Activated CD4-positive, alpha-beta memory T cell treated with anti-CD3 and anti-CD28 coated beads, Interleukin-2, amount 10 ng/mL, durations not matched to agents 7 days and 5 days (primary cell): Measurements from ENCODE around the gene GSDMA. TPM values are rescaled to one million over a fixed set of nuclear protein-coding genes. Genes with fewer than 3 reads are reported as not detected.

Experiments used
- CTCF ChIA-PET: fragments of 350-600 bp; sonication (Branson Sonifier 250); formaldehyde crosslinking; loops from one replicate; lab custom pipeline; 2021; ENCODE audit warnings: antibody characterized with exemption, inconsistent platforms; lab: Charles Lee
- POLR2A ChIA-PET: fragments of 350-600 bp; sonication (Branson Sonifier 250); formaldehyde crosslinking; loops from one replicate; lab custom pipeline; 2021; ENCODE audit warnings: antibody characterized with exemption; lab: Charles Lee
- DNase-seq: peaks from one replicate; pipeline ENCODE4 v3.0.0-alpha.2; 2020
- H3K27ac Mint-ChIP-seq: one replicate; pipeline ENCODE4 v1.8.0; 2021; ENCODE audit warnings: mild to moderate bottlenecking, mixed read lengths
- H3K27me3 Mint-ChIP-seq: one replicate; pipeline ENCODE4 v1.8.0; 2021; ENCODE audit warnings: mixed read lengths
- H3K36me3 Mint-ChIP-seq: one replicate; pipeline ENCODE4 v1.8.0; 2021; ENCODE audit warnings: low read depth, mixed read lengths
- H3K4me1 Mint-ChIP-seq: one replicate; pipeline ENCODE4 v1.8.0; 2021; ENCODE audit warnings: mixed read lengths
- H3K4me3 Mint-ChIP-seq: one replicate; pipeline ENCODE4 v1.8.0; 2021; ENCODE audit warnings: mild to moderate bottlenecking, mixed read lengths
- H3K9me3 Mint-ChIP-seq: one replicate; pipeline ENCODE4 v1.8.0; 2021; ENCODE audit warnings: mixed read lengths
- total RNA-seq, 2 experiments: library from RNA; stranded (reverse); gene quantifications; one replicate each; pipeline ENCODE4 v1.2.3, GENCODE V29; 2021

Gene GSDMA, protein sequence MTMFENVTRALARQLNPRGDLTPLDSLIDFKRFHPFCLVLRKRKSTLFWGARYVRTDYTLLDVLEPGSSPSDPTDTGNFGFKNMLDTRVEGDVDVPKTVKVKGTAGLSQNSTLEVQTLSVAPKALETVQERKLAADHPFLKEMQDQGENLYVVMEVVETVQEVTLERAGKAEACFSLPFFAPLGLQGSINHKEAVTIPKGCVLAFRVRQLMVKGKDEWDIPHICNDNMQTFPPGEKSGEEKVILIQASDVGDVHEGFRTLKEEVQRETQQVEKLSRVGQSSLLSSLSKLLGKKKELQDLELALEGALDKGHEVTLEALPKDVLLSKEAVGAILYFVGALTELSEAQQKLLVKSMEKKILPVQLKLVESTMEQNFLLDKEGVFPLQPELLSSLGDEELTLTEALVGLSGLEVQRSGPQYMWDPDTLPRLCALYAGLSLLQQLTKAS
- total RNA-seq: under 1 TPM; 0.33 to 0.78 TPM

DNA sequence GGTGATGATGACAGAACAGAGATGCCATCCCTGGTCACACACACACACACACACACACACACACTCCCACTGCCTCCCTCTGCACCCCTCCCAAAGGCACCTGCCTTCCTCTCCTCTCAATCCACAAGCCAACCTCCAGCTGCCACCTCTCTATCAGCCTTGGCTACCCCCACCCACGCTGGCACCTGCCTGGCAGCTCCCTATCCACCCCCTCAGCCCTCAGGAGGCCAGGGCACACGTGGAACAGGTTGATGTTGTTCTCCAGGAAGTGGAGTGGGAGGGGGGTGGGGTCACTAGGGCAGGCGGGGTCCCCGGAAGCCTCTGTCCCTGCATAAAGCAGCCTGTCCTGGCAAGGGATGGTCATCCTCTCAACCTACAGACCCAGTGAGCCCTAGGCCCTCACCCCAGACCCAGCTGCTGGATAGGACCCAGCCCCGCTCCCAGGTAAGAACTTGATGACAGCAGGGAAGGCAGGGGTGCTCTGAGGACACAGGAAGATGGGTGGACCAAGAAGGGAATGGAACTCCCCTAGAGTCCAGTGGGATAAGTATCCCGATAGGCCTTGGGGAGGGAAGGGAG lies at the start of gene GSDMA:
GSDMA (plus strand) TSS at position 363 of the 579 bp plus-strand sequence. CDS start 2,684 bp downstream, outside the sequence.
- POLR2A ChIA-PET: interaction anchor here (1.2 to 4.7 kb wide), 2 partner anchors 18 to 415 kb away, joined by 3 to 22 read pairs; partner anchors contain the start of gene PSMD3
- CTCF ChIA-PET: interaction anchor here (1.0 to 8.5 kb wide), 2 partner anchors 18 to 90 kb away, joined by 3 to 72 read pairs; partner anchors contain the start of gene PSMD3
- DNase-seq: no peak
- Mint-ChIP-seq H3K4me3 (no peak within 1 kb of the TSS), H3K9me3 (no peaks in the 10 kb centered on the region), H3K36me3 (no peaks in the 10 kb centered on the region), H3K27ac (peak within 1 kb of the TSS; percentile 8), H3K4me1 (peaks cover 33% of the 10 kb centered on the region), H3K27me3 (peaks cover 7% of the 10 kb centered on the region)

DNA sequence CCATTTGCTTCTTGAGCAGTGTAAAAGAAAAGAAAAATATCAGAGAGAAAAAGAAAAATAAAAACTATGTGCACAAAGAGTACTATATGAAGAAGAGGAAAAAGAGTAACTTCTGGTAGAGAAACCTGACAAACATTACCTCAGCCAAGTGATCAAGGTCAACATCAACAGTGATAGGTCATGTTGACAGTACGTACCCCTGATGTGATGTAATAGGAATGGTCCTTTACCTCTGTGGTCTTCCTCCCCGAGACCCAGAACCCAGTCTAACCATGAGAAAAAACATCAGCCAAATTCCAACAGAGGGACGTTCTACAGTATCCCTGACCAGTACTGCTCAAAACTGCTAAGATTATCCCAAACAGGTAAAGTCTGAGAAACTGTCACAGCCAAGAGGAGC lies 48.8 kb upstream of the GSDMA start:
- Mint-ChIP-seq H3K27ac (no peak overlapping the region), H3K36me3 (peaks cover 69% of the 10 kb centered on the region), H3K4me1 (peaks cover 27% of the 10 kb centered on the region), H3K27me3 (no peaks in the 10 kb centered on the region), H3K9me3 (no peaks in the 10 kb centered on the region), H3K4me3 (no peak overlapping the region)
- ChIA-PET CTCF (no interaction called here), POLR2A (no interaction called here)
- no peak for DNase-seq

DNA sequence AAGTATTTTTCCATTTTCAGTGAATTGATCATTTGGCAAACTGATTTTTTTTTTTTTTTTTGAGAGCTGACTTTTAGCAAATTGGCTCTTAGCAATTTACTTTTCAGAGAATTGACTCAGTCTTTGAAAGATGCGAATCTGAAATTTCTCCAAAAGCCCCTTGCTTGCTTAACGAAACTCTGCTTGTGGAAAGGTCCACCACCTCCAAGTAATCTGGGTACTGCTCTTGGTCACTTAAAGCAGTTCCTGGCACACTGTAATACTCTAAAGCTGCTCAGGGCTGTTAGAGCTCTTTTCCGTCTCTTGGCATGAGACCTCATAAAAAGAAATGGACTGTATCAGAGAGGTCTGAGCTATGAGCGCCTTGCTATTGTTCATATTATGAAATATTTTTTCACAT lies 47.2 kb upstream of the GSDMA start:
- no peaks in the 10 kb centered on the region for H3K9me3 Mint-ChIP-seq
- H3K27me3 Mint-ChIP-seq: no peaks in the 10 kb centered on the region
- DNase-seq: no peak
- POLR2A ChIA-PET: interaction anchor here (0.5 to 1.6 kb wide), 3 partner anchors 11 to 135 kb away, joined by 3 to 9 read pairs (median 4); no protein-coding TSS in a partner anchor
- CTCF ChIA-PET: interaction anchor here (1.0 kb wide), 1 partner anchor 42 kb away, joined by 3 read pairs; no protein-coding TSS in a partner anchor
- no peak overlapping the region for H3K27ac Mint-ChIP-seq
- peaks cover 39% of the 10 kb centered on the region for H3K4me1 Mint-ChIP-seq
- H3K4me3 Mint-ChIP-seq: no peak overlapping the region
- H3K36me3 Mint-ChIP-seq: peaks cover 69% of the 10 kb centered on the region

DNA sequence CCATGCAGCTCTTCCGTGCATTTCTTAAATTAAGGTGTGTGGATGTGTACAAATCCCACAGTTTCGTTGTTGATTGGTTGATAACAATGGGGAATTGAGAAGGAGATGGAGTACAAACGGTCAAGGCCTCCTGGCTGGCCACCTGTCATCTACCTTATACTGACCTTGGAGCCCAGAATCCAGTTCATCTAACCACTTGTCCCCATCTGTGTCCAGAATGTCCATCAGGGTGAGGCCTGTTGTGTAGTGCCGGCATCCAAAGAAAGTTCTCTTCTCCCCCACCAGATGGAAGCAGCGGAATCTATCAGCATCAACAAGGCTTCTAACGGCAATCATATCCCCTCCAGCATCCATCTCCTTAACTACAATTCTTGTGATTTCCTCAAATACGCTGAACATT lies 45.9 kb upstream of the GSDMA start:
- no peaks in the 10 kb centered on the region for H3K27me3 Mint-ChIP-seq
- peaks cover 53% of the 10 kb centered on the region for H3K4me1 Mint-ChIP-seq
- no peak for DNase-seq
- ChIA-PET CTCF (no interaction called here), POLR2A (interaction anchor here (1.6 kb wide), 1 partner anchor 12 kb away, joined by 3 read pairs; no protein-coding TSS in a partner anchor)
- peaks cover 75% of the 10 kb centered on the region for H3K36me3 Mint-ChIP-seq
- H3K9me3 Mint-ChIP-seq: no peaks in the 10 kb centered on the region
- no peak overlapping the region for H3K27ac Mint-ChIP-seq
- H3K4me3 Mint-ChIP-seq: no peak overlapping the region

DNA sequence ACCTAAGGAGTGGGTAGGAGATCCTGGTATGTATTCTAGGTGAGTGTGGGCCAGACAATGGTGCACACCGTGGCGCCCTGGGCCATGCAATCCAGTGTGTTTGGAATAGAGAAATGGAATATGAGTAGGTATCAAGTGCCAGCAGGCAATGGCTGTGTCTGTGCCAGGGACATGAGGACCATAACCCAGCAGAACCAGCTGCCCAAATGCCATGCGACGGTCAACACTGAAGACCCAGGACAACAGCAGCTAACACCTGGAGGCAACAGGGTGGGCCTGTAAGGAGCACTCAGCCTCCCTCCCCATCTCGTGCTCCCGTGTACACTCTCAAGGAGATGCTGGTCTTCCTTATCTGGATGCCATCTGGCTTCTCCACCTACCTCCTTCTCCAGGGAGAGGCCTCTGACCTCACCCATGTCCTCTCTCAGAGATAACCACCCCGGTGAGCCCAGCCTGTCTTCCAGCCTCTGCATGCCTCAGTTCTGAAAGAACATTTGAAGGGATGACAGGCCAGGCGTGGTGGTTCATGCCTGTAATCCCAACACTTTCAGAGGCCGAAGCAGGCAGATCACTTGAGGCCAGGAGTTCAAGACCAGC lies 43.6 kb upstream of the GSDMA start:
- no peaks in the 10 kb centered on the region for H3K9me3 Mint-ChIP-seq
- H3K4me3 Mint-ChIP-seq: no peak overlapping the region
- H3K36me3 Mint-ChIP-seq: peaks cover 79% of the 10 kb centered on the region
- H3K4me1 Mint-ChIP-seq: peaks cover 73% of the 10 kb centered on the region
- ChIA-PET POLR2A (interaction anchor here (1.3 kb wide), 1 partner anchor 7 kb away, joined by 4 read pairs; no protein-coding TSS in a partner anchor), CTCF (interaction anchor here (0.9 to 1.0 kb wide), 2 partner anchors 39 to 300 kb away, joined by 3 read pairs; no protein-coding TSS in a partner anchor)
- H3K27ac Mint-ChIP-seq: peak overlapping the region; percentile 47
- no peaks in the 10 kb centered on the region for H3K27me3 Mint-ChIP-seq
- no peak for DNase-seq

DNA sequence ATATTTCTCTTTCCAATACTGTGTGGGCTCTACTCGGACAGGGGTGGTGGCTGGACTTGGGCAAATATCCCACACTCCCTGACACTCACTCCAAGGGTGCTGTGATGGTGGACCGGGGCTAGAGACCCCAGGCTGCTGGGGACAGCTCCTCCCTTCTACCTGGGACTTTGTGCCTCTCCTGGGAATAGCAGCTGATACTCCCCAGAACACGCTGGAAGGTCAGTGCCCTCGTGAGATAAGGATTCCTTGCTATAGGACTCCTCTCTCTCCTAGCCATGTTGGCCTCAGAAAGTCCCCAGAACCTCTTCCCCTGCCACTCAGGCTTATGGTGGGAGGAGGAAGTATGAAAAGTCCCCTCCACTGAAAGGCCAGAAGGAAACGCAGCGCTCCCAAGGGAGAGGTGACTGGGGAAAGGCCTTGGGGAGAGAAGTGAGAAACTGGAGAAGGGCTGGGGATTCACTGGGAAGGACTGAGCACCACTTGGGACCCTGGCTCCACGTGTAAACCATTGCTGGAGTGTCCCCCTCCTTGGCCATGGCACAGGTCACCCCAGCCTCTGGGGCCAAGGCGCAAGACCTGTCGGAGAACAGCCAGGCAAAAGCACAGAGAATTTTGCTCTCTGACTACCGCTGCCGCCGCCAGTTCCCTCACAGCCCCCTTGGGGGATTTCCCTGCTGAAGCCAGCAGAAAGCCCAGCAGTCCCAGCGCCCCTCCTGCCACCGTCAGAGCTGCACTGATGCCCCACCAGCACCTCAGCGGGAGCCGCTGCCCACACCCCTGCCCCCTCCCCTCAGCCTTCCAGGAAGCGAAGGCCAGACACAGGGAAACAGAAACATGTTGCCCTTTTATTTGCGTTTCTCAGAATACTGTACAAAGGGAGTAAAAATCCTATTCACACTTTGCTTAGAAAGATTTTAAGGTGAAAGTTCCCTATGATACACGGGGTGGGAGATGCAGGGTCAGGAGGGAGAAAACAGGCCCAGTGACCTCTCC lies 42.3 kb upstream of the GSDMA start:
- no peaks in the 10 kb centered on the region for H3K9me3 Mint-ChIP-seq
- DNase-seq: peak; percentile 44
- peaks cover 83% of the 10 kb centered on the region for H3K36me3 Mint-ChIP-seq
- H3K27me3 Mint-ChIP-seq: no peaks in the 10 kb centered on the region
- H3K4me1 Mint-ChIP-seq: peaks cover 85% of the 10 kb centered on the region
- no peak overlapping the region for H3K4me3 Mint-ChIP-seq
- POLR2A ChIA-PET: interaction anchor here (0.7 to 0.8 kb wide), 2 partner anchors 9 to 23 kb away, joined by 3 read pairs; no protein-coding TSS in a partner anchor
- peak overlapping the region; percentile 83 for H3K27ac Mint-ChIP-seq
- CTCF ChIA-PET: interaction anchor here (0.9 kb wide), 1 partner anchor 301 kb away, joined by 3 read pairs; no protein-coding TSS in a partner anchor

DNA sequence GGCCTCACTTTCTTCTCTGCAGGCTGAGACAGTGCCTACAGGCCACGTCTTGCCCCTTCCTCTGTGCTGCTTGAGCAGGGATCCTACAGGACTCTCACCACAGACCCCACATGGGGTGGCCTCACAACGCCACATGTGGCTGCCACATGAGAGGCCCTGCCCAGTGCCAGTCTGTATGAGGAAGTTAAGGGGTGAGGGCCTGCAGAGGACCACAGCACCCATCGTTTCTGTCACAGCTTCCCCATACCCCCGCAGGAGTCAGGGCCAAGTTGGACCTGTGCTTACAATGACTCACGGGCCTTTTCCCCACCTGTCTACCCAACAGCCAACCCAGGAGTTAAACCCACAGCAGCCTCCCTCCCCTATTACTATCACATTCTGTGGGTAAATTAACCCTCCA lies 41.5 kb upstream of the GSDMA start:
- Mint-ChIP-seq H3K27me3 (no peaks in the 10 kb centered on the region), H3K4me1 (peaks cover 91% of the 10 kb centered on the region), H3K9me3 (no peaks in the 10 kb centered on the region), H3K27ac (peak overlapping the region; percentile 83), H3K36me3 (peaks cover 79% of the 10 kb centered on the region), H3K4me3 (no peak overlapping the region)
- POLR2A ChIA-PET: interaction anchor here (0.6 to 2.2 kb wide), 4 partner anchors 24 to 517 kb away, joined by 3 to 10 read pairs (median 4); partner anchors contain the start of gene PSMD3
- peak; percentile 21 for DNase-seq
- CTCF ChIA-PET: interaction anchor here (0.7 kb wide), 1 partner anchor 62 kb away, joined by 3 read pairs; no protein-coding TSS in a partner anchor

DNA sequence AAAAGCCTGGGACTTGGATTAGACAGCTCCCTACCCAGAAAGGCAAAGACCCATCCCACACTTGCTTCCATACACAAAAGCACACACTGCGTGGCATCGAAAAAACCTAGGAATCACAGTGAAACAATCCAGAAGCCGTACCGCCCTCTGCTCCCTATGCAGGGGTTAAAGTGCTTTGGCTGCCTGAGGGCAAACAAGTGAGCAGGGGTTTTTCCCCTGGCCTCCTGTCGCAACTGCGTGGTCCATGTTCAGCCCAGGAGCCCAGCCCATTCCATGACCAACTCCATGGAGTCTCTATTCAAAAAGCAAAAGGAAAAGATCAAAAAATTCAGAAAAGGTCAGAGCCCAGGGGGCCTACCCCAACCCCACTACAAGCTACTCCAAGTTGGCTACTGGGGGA lies 40.8 kb upstream of the GSDMA start:
- no peak for DNase-seq
- H3K9me3 Mint-ChIP-seq: no peaks in the 10 kb centered on the region
- peaks cover 90% of the 10 kb centered on the region for H3K4me1 Mint-ChIP-seq
- ChIA-PET POLR2A (interaction anchor here (0.6 to 2.2 kb wide), 4 partner anchors 26 to 516 kb away, joined by 3 to 10 read pairs (median 4); partner anchors contain the start of gene PSMD3), CTCF (interaction anchor here (0.7 kb wide), 1 partner anchor 61 kb away, joined by 3 read pairs; no protein-coding TSS in a partner anchor)
- no peaks in the 10 kb centered on the region for H3K27me3 Mint-ChIP-seq
- peaks cover 75% of the 10 kb centered on the region for H3K36me3 Mint-ChIP-seq
- peak overlapping the region; percentile 22 for H3K4me3 Mint-ChIP-seq
- peak overlapping the region; percentile 83 for H3K27ac Mint-ChIP-seq

DNA sequence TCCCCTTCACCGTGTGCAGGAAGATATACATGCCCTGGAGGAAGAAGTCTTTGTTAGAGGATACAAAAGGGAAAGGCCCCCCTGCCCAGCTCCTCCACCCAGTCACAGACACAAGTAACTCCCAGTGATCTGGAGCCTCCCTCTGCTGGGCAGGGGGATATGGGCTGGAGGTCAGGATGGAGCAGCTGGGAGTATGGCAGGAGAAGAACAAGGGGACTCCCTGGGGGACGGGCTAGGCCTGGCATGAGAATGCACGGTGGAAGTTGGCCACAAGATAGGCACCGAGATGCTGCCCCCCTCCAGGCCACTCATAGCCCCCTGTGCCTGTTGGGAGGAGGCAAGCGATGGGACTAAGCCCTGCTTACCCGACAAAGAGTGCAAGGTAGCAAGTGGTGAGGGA lies 39.6 kb upstream of the GSDMA start:
- Mint-ChIP-seq H3K4me3 (no peak overlapping the region), H3K27me3 (no peaks in the 10 kb centered on the region), H3K27ac (peak overlapping the region; percentile 53), H3K4me1 (peaks cover 86% of the 10 kb centered on the region), H3K9me3 (no peaks in the 10 kb centered on the region), H3K36me3 (peaks cover 63% of the 10 kb centered on the region)
- ChIA-PET POLR2A (interaction anchor here (2.2 kb wide), 1 partner anchor 57 kb away, joined by 10 read pairs; the partner anchor contains the start of gene PSMD3), CTCF (interaction anchor here (0.9 kb wide), 1 partner anchor 251 kb away, joined by 5 read pairs; no protein-coding TSS in a partner anchor)
- no peak for DNase-seq

DNA sequence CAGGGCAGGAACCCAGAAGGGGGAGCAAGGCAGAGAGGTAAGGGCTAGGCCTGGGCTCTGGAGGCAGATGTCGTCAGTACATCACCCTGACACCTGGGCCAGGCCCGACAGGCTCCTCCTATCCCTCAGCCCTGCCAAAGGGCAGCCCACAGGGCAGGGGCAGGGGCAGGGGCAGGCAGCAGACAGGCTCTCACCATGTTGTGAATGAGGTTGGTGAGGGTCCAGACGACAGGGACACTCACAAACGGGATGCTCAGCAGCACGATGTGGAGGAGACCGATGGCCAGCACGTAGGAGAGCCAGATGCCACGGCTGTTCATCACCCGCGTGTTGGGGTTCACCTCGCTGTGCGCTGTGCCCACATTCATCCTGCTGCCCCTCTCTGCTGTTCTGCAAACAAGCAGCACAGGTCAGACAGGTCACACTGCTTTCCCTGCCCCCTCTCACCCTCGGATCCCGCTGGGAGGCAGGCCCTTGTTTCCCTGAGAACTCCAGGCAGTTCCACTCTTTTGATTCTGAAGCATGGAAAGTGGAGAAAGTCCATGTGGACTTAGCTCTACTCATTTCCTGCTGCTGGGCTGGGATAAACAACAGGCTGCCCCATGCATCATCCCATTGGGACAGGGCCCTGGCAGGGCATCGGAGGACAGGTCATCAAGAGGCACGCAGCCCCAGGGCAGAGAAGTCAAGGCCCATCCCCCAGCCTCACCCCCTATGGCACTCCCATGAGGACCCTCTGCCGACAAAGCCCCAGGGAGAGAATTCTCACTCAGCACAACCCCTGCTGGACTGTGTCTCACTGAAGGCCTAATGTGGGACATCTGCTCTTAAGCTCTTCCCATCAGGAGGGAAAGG lies 38.7 kb upstream of the GSDMA start:
- H3K4me1 Mint-ChIP-seq: peaks cover 85% of the 10 kb centered on the region
- DNase-seq: no peak
- peak overlapping the region; percentile 83 for H3K4me3 Mint-ChIP-seq
- peak overlapping the region; percentile 69 for H3K27ac Mint-ChIP-seq
- ChIA-PET CTCF (no interaction called here), POLR2A (interaction anchor here (2.2 to 3.5 kb wide), 2 partner anchors 56 to 57 kb away, joined by 10 to 26 read pairs; partner anchors contain the start of gene PSMD3)
- no peaks in the 10 kb centered on the region for H3K27me3 Mint-ChIP-seq
- H3K36me3 Mint-ChIP-seq: peaks cover 57% of the 10 kb centered on the region
- H3K9me3 Mint-ChIP-seq: no peaks in the 10 kb centered on the region

DNA sequence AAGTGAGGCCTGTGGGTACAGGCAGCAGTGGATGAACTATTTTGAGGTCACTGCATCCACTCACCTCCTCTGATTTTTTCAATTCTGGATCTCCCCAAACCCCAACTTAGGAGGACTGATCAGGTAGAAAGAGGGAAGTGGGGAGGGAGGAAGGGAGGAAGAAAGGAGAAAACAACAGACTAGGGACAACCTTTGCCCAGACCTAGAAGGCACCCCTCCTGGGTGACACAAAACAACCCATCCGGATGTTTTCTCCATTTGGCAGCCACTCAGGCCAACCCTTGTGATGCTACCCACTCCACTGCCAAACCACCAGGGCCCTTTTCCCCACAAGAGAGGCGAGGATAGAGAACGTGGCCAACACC lies 38.1 kb upstream of the GSDMA start:
- DNase-seq: no peak
- CTCF ChIA-PET: no interaction called here
- H3K4me3 Mint-ChIP-seq: peak overlapping the region; percentile 83
- POLR2A ChIA-PET: interaction anchor here (3.5 kb wide), 1 partner anchor 57 kb away, joined by 26 read pairs; the partner anchor contains the start of gene PSMD3
- peak overlapping the region; percentile 69 for H3K27ac Mint-ChIP-seq
- H3K9me3 Mint-ChIP-seq: no peaks in the 10 kb centered on the region
- no peaks in the 10 kb centered on the region for H3K27me3 Mint-ChIP-seq
- peaks cover 86% of the 10 kb centered on the region for H3K4me1 Mint-ChIP-seq
- peaks cover 53% of the 10 kb centered on the region for H3K36me3 Mint-ChIP-seq
